ENCODE data around the gene BHMT2.
A peak's percentile ranks its signal among the peaks of the same experiment; 100 is the strongest.

Gene BHMT2

GRCh38 chr5:79133657-79134451 lies 64.3 kb downstream of the BHMT2 start:
- peak overlapping the region; percentile 59 for H3K4me3 ChIP-seq (ENCODE audit: low read length)

GRCh38 chr5:79135790-79136553 lies 66.4 kb downstream of the BHMT2 start:
- no peaks in the 10 kb centered on the region for H3K27me3 ChIP-seq (ENCODE audit: control insufficient read depth, insufficient read depth, low read length)
- H3K4me1 ChIP-seq (ENCODE audit: control insufficient read depth, insufficient read depth, low read length): peaks cover 3% of the 10 kb centered on the region
- no peaks in the 10 kb centered on the region for H3K36me3 ChIP-seq (ENCODE audit: control insufficient read depth, insufficient read depth, low read length)
- no peak overlapping the region for H3K4me3 ChIP-seq (ENCODE audit: low read length)
- no peak overlapping the region for H3K9ac ChIP-seq (ENCODE audit: low read length)
- H3K27ac ChIP-seq (ENCODE audit: low read depth, low read length): no peak overlapping the region

More at GRCh38 chr5:79133657-79134451, 64.3 kb downstream of the BHMT2 start:
- H3K4me1 ChIP-seq (ENCODE audit: control insufficient read depth, insufficient read depth, low read length): peaks cover 3% of the 10 kb centered on the region
- H3K27ac ChIP-seq (ENCODE audit: low read depth, low read length): peak overlapping the region; percentile 81
- peak overlapping the region; percentile 1 for H3K9ac ChIP-seq (ENCODE audit: low read length)
- H3K27me3 ChIP-seq (ENCODE audit: control insufficient read depth, insufficient read depth, low read length): no peaks in the 10 kb centered on the region
- no peaks in the 10 kb centered on the region for H3K36me3 ChIP-seq (ENCODE audit: control insufficient read depth, insufficient read depth, low read length)

- H3K27ac ChIP-seq (ENCODE audit: low read depth, low read length): no peak overlapping the region
- H3K27me3 ChIP-seq (ENCODE audit: control insufficient read depth, insufficient read depth, low read length): no peaks in the 10 kb centered on the region
- peaks cover 3% of the 10 kb centered on the region for H3K4me1 ChIP-seq (ENCODE audit: control insufficient read depth, insufficient read depth, low read length)
- H3K9ac ChIP-seq (ENCODE audit: low read length): no peak overlapping the region
- no peaks in the 10 kb centered on the region for H3K36me3 ChIP-seq (ENCODE audit: control insufficient read depth, insufficient read depth, low read length)
- H3K4me3 ChIP-seq (ENCODE audit: low read length): no peak overlapping the region
Measured at GRCh38 chr5:79136618-79137017, 67.1 kb downstream of the BHMT2 start.

Measured in rectal smooth muscle tissue (tissue), 1 donor.